HepG2 (cell line): ENCODE data around the gene ITGB7. TPM values are rescaled to one million over a fixed set of nuclear protein-coding genes. Genes with fewer than 3 reads are reported as not detected.

ENCODE experiments used
- ATAD3A ChIP-seq: sonication (generic); formaldehyde crosslinking; IDR thresholded peaks from 2 replicates; pipeline ENCODE4 v1.4.0; 2020; ENCODE audit warnings: missing genetic modification reagents
- CENPX ChIP-seq: sonication (generic); formaldehyde crosslinking; IDR thresholded peaks from 2 replicates; pipeline ENCODE4 v1.9.0; 2021; ENCODE audit warnings: mild to moderate bottlenecking, missing genetic modification reagents, moderate library complexity
- CSRNP2 ChIP-seq: sonication (generic); formaldehyde crosslinking; conservative IDR thresholded peaks from 2 replicates; pipeline ENCODE4 v1.8.0; 2022; ENCODE audit warnings: low read depth, missing genetic modification reagents
- MED1 ChIP-seq: sonication (generic); formaldehyde crosslinking; IDR thresholded peaks from 2 replicates; pipeline ENCODE4 v1.4.0; 2020; ENCODE audit warnings: missing genetic modification reagents
- POLR2AphosphoS5 ChIP-seq: IDR thresholded peaks from 2 replicates; pipeline ENCODE4 v1.6.1; 2012; ENCODE audit warnings: low read depth, low read length
- RELA ChIP-seq: sonication (generic); formaldehyde crosslinking; IDR thresholded peaks from 2 replicates; pipeline ENCODE4 v1.4.0; 2020; ENCODE audit warnings: missing genetic modification reagents
- RFX1 ChIP-seq: fragments of 450-650 bp; IDR thresholded peaks from 2 replicates; pipeline ENCODE4 v1.6.1; 2017
- RFXANK ChIP-seq: IDR thresholded peaks from 2 replicates; pipeline ENCODE4 v1.6.1; 2016
- RORA ChIP-seq: sonication (generic); formaldehyde crosslinking; IDR thresholded peaks from 2 replicates; pipeline ENCODE4 v1.5.0; 2020; ENCODE audit warnings: mild to moderate bottlenecking, missing genetic modification reagents, moderate library complexity
- SAFB2 ChIP-seq: sonication (generic); formaldehyde crosslinking; IDR thresholded peaks from 2 replicates; pipeline ENCODE4 v1.5.1; 2020; ENCODE audit warnings: missing genetic modification reagents, low read depth, mild to moderate bottlenecking, borderline replicate concordance
- ZBTB40 ChIP-seq, 2 experiments: fragments of 450-650 bp in 1 of 2; sonication (generic) in 1 of 2; formaldehyde crosslinking in 1 of 2; IDR thresholded peaks; 2 replicates each; pipeline versions ENCODE4 v1.6.1 to v1.8.0; 2016 to 2022; ENCODE audit warnings: antibody characterized with exemption in 1 of 2, mild to moderate bottlenecking in 1 of 2, missing genetic modification reagents in 1 of 2
- ZFP36 ChIP-seq: fragments of 150-350 bp; IDR thresholded peaks from 2 replicates; pipeline ENCODE4 v1.6.1; 2018; ENCODE audit warnings: borderline replicate concordance, low read length, low read depth; ENCODE audit not compliant: partially characterized antibody
- ZNF256 ChIP-seq: sonication (generic); formaldehyde crosslinking; conservative IDR thresholded peaks from 2 replicates; pipeline ENCODE4 v1.4.0; 2020; ENCODE audit warnings: missing genetic modification reagents
- ZNF781 ChIP-seq: sonication (generic); formaldehyde crosslinking; IDR thresholded peaks from 2 replicates; pipeline ENCODE4 v1.5.1; 2020; ENCODE audit warnings: borderline replicate concordance, mild to moderate bottlenecking, missing genetic modification reagents; ENCODE audit errors: not compliant biosample characterization
- polyA plus RNA-seq, 8 experiments: library from polyadenylated mRNA; depleted of rRNA in 3 of 8; stranded (reverse) in 7 of 8; unstranded in 1 of 8; fragments of >200 nt; fragmentation: Illumina TruSeq in 4 of 8; extraction: Trizol in 4 of 8; gene quantifications; 2 replicates each; pipeline versions ENCODE4 v1.2.1 to v1.2.3, GENCODE V29; 2011 to 2016; ENCODE audit warnings: low read depth in 4 of 8, missing spikeins in 1 of 8, mixed read lengths in 1 of 8; ENCODE audit not compliant: insufficient read depth in 1 of 8
- total RNA-seq, 5 experiments: library from RNA; depleted of rRNA; stranded (reverse); fragments of >200 nt; fragmentation: Illumina TruSeq; extraction: Trizol; gene quantifications; 2 replicates each; pipeline ENCODE4 v1.2.3, GENCODE V29; 2016; ENCODE audit warnings: low read depth in 1 of 5
- TF ChIP-seq, protein P1 (sequence below): sonication (generic); formaldehyde crosslinking; IDR thresholded peaks from 2 replicates; pipeline ENCODE4 v1.5.0; 2020; ENCODE audit warnings: mild to moderate bottlenecking, missing genetic modification reagents

The ITGB7 gene
- total and polyA plus RNA-seq, 2 of the 13 experiments (the other 11 are each of a cell fraction or from before 2014, with no cell fraction given) = 0.16 to 0.18 TPM

GRCh38 chr12:53180220-53180930 lies 26.7 kb downstream of the ITGB7 start, which contains the start of the genes CSAD and ZNF740 (continued):
- TF ChIP-seq ZBTB40 (IDR thresholded peaks at IDR 0.05) (peak; percentile 74), ZBTB40 (CRISPR knock-in tag; IDR thresholded peaks at IDR 0.05) (no peak; the same call in 1 of the 2 replicates), MED1 (peak; percentile 21; the same call in 1 of the 2 replicates), RELA (CRISPR knock-in tag) (0 out of 2 replicates have a peak, but pooled peaks have one; percentile 25), CSRNP2 (no peak), CENPX (CRISPR knock-in tag) (no peak), RFX1 (no peak), ZNF781 (no peak), RFXANK (CRISPR knock-in tag) (no peak), ATAD3A (no peak), RORA (CRISPR knock-in tag) (no peak), POLR2AphosphoS5 (peak; percentile 64), SAFB2 (CRISPR knock-in tag) (no peak; the same call in 1 of the 2 replicates), ZFP36 (no peak), ZNF256 (CRISPR knock-in tag) (no peak)
- TF ChIP-seq, protein P1, sequence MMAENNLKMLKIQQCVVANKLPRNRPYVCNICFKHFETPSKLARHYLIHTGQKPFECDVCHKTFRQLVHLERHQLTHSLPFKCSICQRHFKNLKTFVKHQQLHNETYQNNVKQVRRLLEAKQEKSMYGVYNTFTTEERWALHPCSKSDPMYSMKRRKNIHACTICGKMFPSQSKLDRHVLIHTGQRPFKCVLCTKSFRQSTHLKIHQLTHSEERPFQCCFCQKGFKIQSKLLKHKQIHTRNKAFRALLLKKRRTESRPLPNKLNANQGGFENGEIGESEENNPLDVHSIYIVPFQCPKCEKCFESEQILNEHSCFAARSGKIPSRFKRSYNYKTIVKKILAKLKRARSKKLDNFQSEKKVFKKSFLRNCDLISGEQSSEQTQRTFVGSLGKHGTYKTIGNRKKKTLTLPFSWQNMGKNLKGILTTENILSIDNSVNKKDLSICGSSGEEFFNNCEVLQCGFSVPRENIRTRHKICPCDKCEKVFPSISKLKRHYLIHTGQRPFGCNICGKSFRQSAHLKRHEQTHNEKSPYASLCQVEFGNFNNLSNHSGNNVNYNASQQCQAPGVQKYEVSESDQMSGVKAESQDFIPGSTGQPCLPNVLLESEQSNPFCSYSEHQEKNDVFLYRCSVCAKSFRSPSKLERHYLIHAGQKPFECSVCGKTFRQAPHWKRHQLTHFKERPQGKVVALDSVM (CRISPR knock-in tag) = peak; percentile 8; the same call in 1 of the 2 replicates
